ENCODE measurements around the gene PTPN6.

- TF ChIP-seq, protein P1, sequence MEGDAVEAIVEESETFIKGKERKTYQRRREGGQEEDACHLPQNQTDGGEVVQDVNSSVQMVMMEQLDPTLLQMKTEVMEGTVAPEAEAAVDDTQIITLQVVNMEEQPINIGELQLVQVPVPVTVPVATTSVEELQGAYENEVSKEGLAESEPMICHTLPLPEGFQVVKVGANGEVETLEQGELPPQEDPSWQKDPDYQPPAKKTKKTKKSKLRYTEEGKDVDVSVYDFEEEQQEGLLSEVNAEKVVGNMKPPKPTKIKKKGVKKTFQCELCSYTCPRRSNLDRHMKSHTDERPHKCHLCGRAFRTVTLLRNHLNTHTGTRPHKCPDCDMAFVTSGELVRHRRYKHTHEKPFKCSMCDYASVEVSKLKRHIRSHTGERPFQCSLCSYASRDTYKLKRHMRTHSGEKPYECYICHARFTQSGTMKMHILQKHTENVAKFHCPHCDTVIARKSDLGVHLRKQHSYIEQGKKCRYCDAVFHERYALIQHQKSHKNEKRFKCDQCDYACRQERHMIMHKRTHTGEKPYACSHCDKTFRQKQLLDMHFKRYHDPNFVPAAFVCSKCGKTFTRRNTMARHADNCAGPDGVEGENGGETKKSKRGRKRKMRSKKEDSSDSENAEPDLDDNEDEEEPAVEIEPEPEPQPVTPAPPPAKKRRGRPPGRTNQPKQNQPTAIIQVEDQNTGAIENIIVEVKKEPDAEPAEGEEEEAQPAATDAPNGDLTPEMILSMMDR (IDR thresholded peaks at IDR 0.05 in 2 of 3, conservative IDR thresholded peaks at IDR 0.05 in 1 of 3; ENCODE audit: borderline replicate concordance in 1 of 3, insufficient read depth in 1 of 3, low read depth in 2 of 3, low read length in 2 of 3) = no peak
- TF ChIP-seq REST (IDR thresholded peaks at IDR 0.05; ENCODE audit: low read depth) = no peak
- TF ChIP-seq ELF1 (IDR thresholded peaks at IDR 0.05; ENCODE audit: borderline replicate concordance, low read depth) = no peak
- TF ChIP-seq YY1 (IDR thresholded peaks at IDR 0.05; ENCODE audit: extremely low read depth, insufficient replicate concordance, low read depth, low read length) = no peak
- no peak for TF ChIP-seq POLR2A (IDR thresholded peaks at IDR 0.05; ENCODE audit: borderline replicate concordance, extremely low read depth, insufficient read depth, insufficient read length)
- TF ChIP-seq ZBTB33 (IDR thresholded peaks at IDR 0.05; ENCODE audit: extremely low read depth, insufficient replicate concordance, low read length) = no peak
- TF ChIP-seq EZH2 (IDR thresholded peaks at IDR 0.05) = no peak
- no peak for TF ChIP-seq JUND (IDR thresholded peaks at IDR 0.05)
Measured at GRCh38 chr12:6964605-6965025, 13.5 kb downstream of the PTPN6 start.

Data from HCT116 (cell line).